ENCODE data around the gene ZBTB42. TPM values are rescaled to one million over a fixed set of nuclear protein-coding genes. Genes with fewer than 3 reads are reported as not detected.

The ZBTB42 gene
- total and polyA plus RNA-seq, 2 donors (not counting 1 experiment from before 2014, with no cell fraction given) = 1.6 to 8.3 TPM

DNA sequence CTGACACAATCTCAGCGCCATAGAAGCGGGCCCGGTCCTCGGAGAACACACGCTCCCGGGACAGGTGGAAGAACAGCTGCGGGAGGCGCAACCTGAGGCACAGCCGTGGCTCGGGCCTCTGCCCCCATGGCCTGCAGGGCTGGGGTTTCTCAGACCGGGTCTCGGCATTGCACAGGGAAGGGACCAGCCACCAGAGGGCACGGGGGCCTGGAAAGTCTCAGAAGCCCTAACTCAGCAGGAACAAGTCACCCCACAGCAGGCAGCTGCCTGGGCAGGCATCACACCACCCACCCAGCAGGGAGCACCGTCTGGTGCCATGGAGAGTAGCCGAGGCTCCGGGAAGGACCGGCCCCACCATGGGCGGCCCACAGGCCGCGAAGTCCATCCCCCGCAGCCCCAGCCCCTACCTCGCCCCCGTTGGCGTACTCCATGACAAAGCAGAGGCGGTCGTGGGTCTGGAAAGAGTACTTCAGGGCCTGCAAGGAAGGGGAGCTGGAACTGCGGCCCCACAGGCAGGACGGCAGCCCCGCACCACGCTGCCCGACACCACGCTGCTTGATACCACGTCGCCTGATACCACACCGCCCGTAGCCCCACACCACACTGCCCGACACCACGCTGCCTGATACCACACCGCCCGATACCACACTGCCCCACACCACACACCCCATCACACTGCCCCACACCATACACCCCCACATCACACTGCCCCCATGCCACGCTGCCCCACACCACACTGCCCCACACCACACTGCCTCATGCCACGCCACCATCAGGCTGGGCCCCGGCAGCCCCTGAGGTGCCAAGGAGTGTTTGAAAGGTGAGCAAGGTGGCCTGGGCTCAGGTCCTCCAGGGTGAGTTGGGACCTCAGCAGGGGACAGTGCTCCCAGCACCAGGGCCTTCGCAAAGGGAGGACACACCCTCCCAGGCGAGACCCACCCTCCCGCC is 27.1 kb upstream of the ZBTB42 start:
- Histone ChIP-seq H3K9me3 (ENCODE audit: control extremely low read depth in 1 of 3, control insufficient read depth in 2 of 3, insufficient read depth in 1 of 3, low read length in 2 of 3) (peaks cover 0 to 21% (median 3%) of the 10 kb centered on the region in 3 donors), H3K36me3 (replicated peaks in 1 of 2; ENCODE audit: control extremely low read depth in 1 of 2, control insufficient read depth in 1 of 2, extremely low read depth in 1 of 2, insufficient read depth in 2 of 2, low read length in 1 of 2) (peaks cover 0 to 12% of the 10 kb centered on the region in 2 experiments), H3K27me3 (replicated peaks in 1 of 4; ENCODE audit: control extremely low read depth in 1 of 4, control insufficient read depth in 3 of 4, insufficient read depth in 4 of 4, low read length in 3 of 4) (no peaks in the 10 kb centered on the region), H3K27ac (ENCODE audit: low read length in 2 of 2) (no peak overlapping the region), H3K4me1 (ENCODE audit: control insufficient read depth in 2 of 2, insufficient read depth in 2 of 2, low read length in 2 of 2) (peaks cover 0 to 2% of the 10 kb centered on the region in 2 donors), H3K4me2 (replicated peaks; ENCODE audit: low read depth, low read length, poor library complexity, severe bottlenecking) (no peak overlapping the region), H3K9ac (ENCODE audit: low read length) (no peak overlapping the region), H3K4me3 (ENCODE audit: control extremely low read depth in 1 of 5, extremely low read depth in 1 of 5, insufficient read depth in 1 of 5, low read depth in 2 of 5, low read length in 4 of 5) (no peak overlapping the region), H2AFZ (ENCODE audit: insufficient read depth, low read depth, low read length, poor library complexity, severe bottlenecking) (no peak overlapping the region), H4K20me1 (ENCODE audit: control insufficient read depth, insufficient read depth, low read length, poor library complexity, severe bottlenecking) (peaks cover 6% of the 10 kb centered on the region), H3K79me2 (ENCODE audit: control insufficient read depth, insufficient read depth, low read length) (no peaks in the 10 kb centered on the region)
- Mint-ChIP-seq H3K9me3 (ENCODE audit: insufficient read depth) (no peaks in the 10 kb centered on the region), H3K4me1 (peaks cover 7% of the 10 kb centered on the region), H3K27me3 (no peaks in the 10 kb centered on the region), H3K4me3 (no peak overlapping the region), H3K27ac (no peak overlapping the region)
- intact Hi-C loops (cut with micrococcal nuclease) = no loop called here
- ATAC-seq (ENCODE audit: low read depth) (no peak), DNase-seq (no peak)
- 94% methylated on average over 31 of the region's 46 CpGs for WGBS (ENCODE audit: insufficient coverage)
- ChIA-PET CTCF (no interaction called here), POLR2A (no interaction called here)
- TF ChIP-seq EZH2 (IDR thresholded peaks at IDR 0.05; ENCODE audit: borderline replicate concordance, insufficient read depth, low read depth, low read length, poor library complexity, severe bottlenecking) = no peak
- TF ChIP-seq, protein P1, sequence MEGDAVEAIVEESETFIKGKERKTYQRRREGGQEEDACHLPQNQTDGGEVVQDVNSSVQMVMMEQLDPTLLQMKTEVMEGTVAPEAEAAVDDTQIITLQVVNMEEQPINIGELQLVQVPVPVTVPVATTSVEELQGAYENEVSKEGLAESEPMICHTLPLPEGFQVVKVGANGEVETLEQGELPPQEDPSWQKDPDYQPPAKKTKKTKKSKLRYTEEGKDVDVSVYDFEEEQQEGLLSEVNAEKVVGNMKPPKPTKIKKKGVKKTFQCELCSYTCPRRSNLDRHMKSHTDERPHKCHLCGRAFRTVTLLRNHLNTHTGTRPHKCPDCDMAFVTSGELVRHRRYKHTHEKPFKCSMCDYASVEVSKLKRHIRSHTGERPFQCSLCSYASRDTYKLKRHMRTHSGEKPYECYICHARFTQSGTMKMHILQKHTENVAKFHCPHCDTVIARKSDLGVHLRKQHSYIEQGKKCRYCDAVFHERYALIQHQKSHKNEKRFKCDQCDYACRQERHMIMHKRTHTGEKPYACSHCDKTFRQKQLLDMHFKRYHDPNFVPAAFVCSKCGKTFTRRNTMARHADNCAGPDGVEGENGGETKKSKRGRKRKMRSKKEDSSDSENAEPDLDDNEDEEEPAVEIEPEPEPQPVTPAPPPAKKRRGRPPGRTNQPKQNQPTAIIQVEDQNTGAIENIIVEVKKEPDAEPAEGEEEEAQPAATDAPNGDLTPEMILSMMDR (IDR thresholded peaks at IDR 0.05) = no peak

DNA sequence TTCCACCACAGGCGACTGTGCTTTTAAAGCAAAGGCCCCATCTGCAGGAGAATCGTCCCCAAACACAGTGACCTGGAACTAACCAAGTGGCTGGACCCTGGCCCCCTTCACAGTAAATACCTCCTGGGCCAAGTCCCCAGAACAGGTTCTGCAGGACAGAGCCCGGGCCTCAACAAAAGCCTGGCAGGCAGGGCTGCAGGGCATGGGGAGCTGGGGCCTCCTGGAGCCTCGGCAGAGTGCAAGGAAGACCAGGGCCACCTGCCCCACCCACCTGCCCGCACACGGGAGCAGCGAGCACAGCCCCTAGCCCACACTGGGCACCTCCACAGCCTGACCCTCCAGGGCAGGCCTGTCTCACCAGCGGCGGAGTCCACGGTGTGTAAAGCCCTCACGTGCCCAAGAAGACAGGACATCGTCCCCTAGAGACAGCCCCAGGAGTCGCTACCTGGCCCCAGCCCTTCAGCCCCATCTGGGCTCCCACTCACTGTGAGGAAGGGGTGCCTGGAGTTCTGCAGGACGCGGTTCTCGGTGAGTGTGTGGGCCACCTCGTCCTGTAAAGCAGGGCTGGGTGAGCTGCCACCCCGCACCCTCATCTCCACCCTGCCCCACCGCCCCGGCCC is 26.3 kb upstream of the ZBTB42 start:
- TF ChIP-seq EZH2 (IDR thresholded peaks at IDR 0.05; ENCODE audit: borderline replicate concordance, insufficient read depth, low read depth, low read length, poor library complexity, severe bottlenecking) = no peak
- TF ChIP-seq, protein P1 (IDR thresholded peaks at IDR 0.05) = no peak
- ChIA-PET CTCF (no interaction called here), POLR2A (no interaction called here)
- WGBS (ENCODE audit: insufficient coverage) = 92% methylated on average over 20 of the region's 20 CpGs
- Mint-ChIP-seq H3K27ac (no peak overlapping the region), H3K4me3 (no peak overlapping the region), H3K9me3 (ENCODE audit: insufficient read depth) (no peaks in the 10 kb centered on the region), H3K4me1 (peaks cover 2% of the 10 kb centered on the region), H3K27me3 (no peaks in the 10 kb centered on the region)
- ATAC-seq (ENCODE audit: low read depth) = no peak
- DNase-seq = no peak
- H3K79me2 ChIP-seq (ENCODE audit: control insufficient read depth, insufficient read depth, low read length) = no peaks in the 10 kb centered on the region
- no peak overlapping the region for H3K9ac ChIP-seq (ENCODE audit: low read length)
- intact Hi-C loops (cut with micrococcal nuclease) = no loop called here
- peaks cover 14% of the 10 kb centered on the region for H4K20me1 ChIP-seq (ENCODE audit: control insufficient read depth, insufficient read depth, low read length, poor library complexity, severe bottlenecking)
- no peak overlapping the region for H2AFZ ChIP-seq (ENCODE audit: insufficient read depth, low read depth, low read length, poor library complexity, severe bottlenecking)
- no peak overlapping the region for H3K4me2 ChIP-seq (replicated peaks; ENCODE audit: low read depth, low read length, poor library complexity, severe bottlenecking)
- H3K4me3 ChIP-seq (ENCODE audit: control extremely low read depth in 1 of 5, extremely low read depth in 1 of 5, insufficient read depth in 1 of 5, low read depth in 2 of 5, low read length in 4 of 5) = no peak overlapping the region
- H3K27ac ChIP-seq (ENCODE audit: low read length in 2 of 2) = no peak overlapping the region
- peaks cover 0 to 13% of the 10 kb centered on the region in 2 experiments for H3K36me3 ChIP-seq (replicated peaks in 1 of 2; ENCODE audit: control extremely low read depth in 1 of 2, control insufficient read depth in 1 of 2, extremely low read depth in 1 of 2, insufficient read depth in 2 of 2, low read length in 1 of 2)
- no peaks in the 10 kb centered on the region for H3K4me1 ChIP-seq (ENCODE audit: control insufficient read depth in 2 of 2, insufficient read depth in 2 of 2, low read length in 2 of 2)
- no peaks in the 10 kb centered on the region for H3K27me3 ChIP-seq (replicated peaks in 1 of 4; ENCODE audit: control extremely low read depth in 1 of 4, control insufficient read depth in 3 of 4, insufficient read depth in 4 of 4, low read length in 3 of 4)
- peaks cover 0 to 21% (median 3%) of the 10 kb centered on the region in 3 donors for H3K9me3 ChIP-seq (ENCODE audit: control extremely low read depth in 1 of 3, control insufficient read depth in 2 of 3, insufficient read depth in 1 of 3, low read length in 2 of 3)
